Sciatic nerve (tissue), 2 donors: Measurements from ENCODE around the gene TENM3. TPM values are rescaled to one million over a fixed set of nuclear protein-coding genes. Genes with fewer than 3 reads are reported as not detected.

Experiments
- ATAC-seq: fragments of 200-7000 bp; cut with Tn5 transposase; one replicate; pipeline ENCODE4 v1.9.1; 2020; ENCODE audit warnings: mild to moderate bottlenecking, moderate library complexity
- DNase-seq: peaks from one replicate; pipeline ENCODE4 v3.0.0-alpha.2; 2020; ENCODE audit warnings: low spot score
- intact Hi-C: fragments of 100-400 bp; cut with DNase I; formaldehyde crosslinking; loops from one replicate; pipeline ENCODE4 v1.14.2; 2022
- total RNA-seq: library from RNA; stranded (reverse); fragmentation: NEBNext Ultra II Directional; extraction: Animal tissue kit (Norgen Biotek cat#: 25700); gene quantifications from one replicate; pipeline ENCODE4 v1.2.1, GENCODE V29; 2021
- donor health status: DM: no; HTN: no; CAD: no.
- donor health status: DM: no; HTN: no; CAD: no.

TENM3 gene
- total RNA-seq, 1 donor from 2014 or later = 38.2 TPM

DNA sequence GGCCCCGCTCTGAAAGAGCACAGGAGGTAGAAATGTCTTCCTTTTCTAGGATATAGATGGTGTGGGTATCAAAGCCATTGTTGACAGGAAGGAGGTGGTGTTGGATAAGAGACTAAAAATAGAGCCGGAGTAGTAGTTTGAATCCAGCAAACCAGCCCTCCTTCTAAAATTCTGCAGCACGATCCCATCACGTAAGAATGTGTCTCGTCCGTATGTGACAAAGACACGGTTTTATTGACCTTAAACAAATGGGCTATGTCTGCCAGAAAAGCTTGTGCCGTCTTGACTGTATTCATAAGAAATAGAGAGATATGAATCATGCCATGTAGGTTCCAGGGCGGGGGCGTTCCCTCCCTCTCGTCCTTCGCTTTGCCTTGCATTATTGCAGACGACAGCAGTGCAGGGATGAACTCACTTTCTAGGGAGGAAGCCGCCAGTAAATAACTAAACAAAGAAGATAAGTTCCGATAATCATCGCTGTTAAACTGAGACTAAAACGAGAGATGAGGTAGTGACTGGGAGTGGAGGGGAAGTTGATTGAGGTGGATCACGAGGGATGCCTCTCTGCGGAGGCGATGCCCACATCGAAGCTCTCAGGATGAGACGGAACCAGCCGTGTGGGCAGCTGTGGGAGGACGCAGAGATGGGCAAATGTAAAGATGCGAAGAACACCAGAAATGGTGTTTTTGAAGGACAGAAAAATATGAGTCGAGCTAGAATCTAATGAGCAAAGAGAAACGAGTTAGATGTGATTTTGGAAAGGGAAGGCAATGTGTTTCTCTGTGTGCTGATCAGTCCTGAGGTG is 3.4 kb downstream of the TENM3 start:
- ATAC-seq (no peak), DNase-seq (no peak)
- intact Hi-C loops = no loop called here

DNA sequence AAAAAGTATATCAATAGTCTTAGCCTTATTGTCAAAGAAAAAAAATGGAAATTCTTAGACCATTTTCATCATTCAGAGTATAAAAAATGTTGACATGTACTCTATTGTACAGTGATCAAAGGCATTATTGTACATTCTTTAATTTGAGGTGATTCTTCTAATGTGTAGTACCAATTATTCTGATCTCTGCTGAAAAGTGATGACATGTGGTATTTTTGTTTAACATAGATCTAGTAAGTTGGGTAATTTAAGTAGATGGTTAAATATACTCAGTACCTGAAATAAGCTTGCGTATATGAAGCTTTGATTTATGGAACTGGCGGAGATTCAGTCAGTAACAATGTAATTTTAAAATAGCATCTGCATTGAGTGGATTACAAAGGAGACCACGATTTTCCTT is 5.1 kb downstream of the TENM3 start:
- ATAC-seq (no peak), DNase-seq (no peak)
- intact Hi-C loops = no loop called here

DNA sequence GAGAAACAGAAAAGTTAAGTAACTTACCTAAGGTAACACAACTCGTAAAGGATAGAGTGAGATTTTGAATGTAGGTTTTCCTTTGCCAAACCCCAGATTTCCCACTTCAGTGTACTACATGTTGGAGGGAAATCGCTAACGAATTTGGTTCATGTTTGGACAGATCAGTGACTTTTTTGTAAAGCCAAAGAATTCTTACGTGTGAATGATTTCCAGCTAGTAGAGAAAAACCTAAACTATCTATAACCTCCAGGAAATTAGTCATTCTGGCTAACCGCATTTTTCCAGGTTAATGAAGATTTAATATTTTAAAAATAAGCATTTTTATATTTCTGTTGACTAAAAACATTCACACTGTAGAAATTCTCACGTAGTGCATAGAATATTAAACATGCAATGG is 7.2 kb downstream of the TENM3 start:
- DNase-seq (no peak), ATAC-seq (no peak)
- intact Hi-C loops = no loop called here

DNA sequence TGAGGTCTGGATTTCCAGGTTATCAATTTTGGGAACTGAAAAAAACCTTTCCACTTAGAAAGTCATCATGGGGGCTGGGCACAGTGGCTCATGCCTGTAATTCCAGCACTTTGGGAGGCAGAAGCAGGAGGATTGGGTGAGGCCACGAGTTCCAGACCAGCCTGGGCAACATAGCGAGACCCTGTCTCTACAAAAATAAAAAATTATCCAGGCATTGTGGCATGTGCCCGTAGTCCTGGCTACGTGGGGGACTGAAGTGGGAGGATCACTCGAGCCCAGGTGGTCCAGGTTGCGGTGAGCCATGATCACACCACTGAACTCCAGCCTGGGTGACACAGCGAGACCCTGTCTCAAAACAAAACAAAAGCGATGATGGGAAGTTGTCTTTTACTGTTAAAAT is 7.9 kb downstream of the TENM3 start:
- no peak for ATAC-seq
- intact Hi-C loops = no loop called here

DNA sequence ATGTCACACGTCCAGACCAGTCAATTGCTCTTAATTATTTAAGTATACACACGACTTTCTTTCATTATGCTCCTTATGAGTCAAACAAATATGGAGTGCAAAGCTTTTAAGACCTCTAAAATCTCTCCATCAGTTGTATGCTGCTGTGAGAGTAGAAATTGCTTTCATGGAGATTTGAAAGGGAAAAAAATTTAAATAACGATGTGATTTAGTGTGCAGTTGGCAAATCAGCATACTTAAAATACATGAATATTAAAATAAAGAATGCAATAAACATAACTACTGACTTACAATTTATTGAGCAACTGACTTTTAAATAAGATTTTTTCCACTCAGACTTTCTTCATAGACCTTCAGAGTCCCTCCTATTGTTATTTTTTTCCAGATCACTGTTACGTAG is 9.0 kb downstream of the TENM3 start:
- ATAC-seq = no peak
- no peak for DNase-seq
- intact Hi-C loops = no loop called here

More for the DNA sequence above, 7.9 kb downstream of the TENM3 start:
- no peak for DNase-seq

DNA sequence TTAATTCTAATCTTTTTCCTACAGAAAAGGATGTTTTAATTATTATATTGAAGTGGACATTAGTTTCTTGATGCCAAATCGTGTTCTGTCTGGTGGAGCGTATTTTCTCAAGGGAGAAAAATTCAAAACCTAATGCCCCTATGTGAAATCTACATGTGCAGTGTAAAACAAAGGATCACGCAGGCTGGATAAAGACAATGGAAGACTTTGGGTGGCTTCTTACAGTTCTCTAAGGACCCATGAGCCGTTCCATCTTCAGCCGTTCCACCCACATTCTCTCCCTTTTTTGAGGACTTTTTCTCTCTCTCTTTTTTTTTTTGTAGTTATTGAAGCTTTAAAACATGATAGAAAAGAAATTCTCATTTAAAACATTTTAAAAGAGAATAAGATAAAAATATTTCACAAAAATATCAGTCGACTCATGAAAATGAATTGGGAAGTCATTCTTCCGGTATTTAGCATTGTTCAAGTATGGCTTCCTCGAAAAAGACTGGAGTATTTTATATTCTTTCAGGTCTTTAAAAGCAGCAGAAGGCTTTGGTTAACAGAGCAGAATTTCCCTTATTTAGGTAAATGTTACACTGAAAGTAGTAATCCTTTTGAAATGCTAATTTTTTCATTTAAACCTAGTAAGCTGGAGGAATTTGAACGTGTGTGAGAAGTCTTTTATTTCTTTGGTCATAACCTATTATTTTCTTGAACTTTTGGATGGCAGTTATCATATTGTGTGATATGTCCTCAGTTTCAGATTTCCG is 11.0 kb downstream of the TENM3 start:
- ATAC-seq = no peak
- intact Hi-C loops = no loop called here
- DNase-seq = no peak

DNA sequence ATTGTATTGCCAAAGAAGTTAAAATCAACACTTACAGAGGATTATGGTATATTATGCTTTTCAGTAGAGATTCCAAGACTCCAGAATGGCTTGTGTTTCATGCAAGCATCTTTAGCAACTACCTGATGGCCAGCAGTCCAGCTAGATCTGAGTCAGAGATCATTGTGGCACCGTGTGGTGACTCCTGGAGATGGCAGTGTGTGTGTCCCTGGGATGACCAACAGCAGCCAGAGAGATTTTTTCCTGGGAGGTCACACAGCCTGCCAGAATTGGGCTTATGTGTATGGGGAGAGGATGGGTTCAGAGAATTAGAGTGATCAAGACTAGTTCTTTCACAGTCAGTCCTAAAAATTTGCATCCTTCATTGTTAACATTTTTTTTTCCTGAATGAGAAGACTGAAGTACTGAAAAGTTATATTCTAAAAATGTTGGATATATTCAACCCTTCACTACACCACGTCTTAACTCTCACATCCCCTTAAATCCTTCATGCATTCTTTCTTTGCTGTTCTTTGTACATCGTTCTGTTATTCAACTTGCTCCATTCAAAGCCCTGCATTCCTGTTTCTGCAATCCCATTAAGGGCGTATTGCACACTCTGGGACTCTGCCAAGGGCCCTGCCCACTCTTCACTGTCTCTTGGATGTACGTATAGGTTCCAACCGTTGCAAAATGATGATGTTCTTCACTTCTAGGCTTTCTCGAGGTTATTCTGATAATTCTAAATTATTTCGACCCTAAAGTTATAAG is 12.4 kb downstream of the TENM3 start:
- DNase-seq (no peak), ATAC-seq (no peak)
- intact Hi-C loops = no loop called here

DNA sequence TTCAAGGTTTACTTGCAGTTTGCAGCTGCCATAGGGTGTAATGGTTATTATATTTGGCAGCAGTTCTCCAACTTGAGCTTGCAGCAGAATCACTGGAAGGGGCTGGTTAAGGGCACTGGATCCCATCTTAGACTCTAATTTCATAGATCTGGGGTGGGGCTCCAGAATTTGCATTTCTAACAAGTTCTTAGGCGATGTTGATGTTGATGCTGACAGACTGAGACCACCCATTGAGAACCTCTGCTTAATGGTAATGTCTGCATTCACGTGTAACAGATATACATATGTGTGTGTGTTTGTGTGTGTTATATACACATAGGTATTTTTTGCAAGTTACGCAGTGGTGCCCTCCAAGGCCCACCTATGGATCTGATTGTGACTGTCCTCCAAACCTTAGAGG is 13.8 kb downstream of the TENM3 start:
- intact Hi-C loops = no loop called here
- DNase-seq = no peak
- ATAC-seq = no peak

DNA sequence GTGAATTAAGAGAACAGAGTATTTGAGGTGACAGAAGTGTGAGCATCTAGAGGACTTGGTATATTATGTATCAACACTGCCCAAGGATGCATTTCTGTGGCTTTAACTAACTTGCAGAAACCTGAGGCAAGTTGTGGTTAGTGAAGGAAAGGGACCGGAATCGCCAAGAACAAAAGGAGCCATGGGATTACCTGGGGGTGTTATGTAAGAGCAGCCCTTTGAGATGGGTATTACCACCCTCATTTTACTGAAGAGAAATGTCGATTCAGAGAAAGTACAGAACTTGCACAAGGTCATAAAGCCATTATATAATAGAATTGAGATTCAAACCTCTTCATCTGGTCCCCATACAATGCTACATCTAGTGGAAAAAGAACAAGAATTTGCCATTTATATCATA is 14.3 kb downstream of the TENM3 start:
- intact Hi-C loops = no loop called here
- ATAC-seq = no peak
- DNase-seq = no peak

DNA sequence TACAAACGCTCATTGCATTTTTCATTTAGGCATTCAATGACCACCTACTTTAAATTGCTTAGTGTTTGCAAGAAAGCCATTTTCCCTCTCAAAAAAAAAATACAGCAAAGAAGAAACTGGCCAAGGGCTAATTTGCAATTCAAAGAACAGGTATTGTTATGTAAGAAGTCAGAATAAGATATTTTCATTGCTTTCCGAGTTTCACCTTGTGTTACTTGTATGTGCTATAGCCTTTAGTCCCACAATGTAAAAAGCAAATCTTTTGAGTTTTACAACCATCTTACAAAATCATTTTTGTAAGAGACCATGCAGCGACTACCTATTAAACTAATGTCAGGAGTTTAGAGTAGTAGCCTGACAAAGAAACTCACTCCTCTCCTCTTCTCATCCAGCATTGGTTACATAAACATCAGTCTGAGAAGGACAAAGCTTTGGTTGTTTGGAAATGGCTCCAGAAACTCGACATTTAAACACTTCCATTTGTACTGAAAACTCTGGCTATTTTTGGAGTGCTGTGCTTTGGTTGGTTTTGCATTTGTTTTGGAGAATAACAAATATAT is 15.3 kb downstream of the TENM3 start:
- no peak for DNase-seq
- intact Hi-C loops = no loop called here

DNA sequence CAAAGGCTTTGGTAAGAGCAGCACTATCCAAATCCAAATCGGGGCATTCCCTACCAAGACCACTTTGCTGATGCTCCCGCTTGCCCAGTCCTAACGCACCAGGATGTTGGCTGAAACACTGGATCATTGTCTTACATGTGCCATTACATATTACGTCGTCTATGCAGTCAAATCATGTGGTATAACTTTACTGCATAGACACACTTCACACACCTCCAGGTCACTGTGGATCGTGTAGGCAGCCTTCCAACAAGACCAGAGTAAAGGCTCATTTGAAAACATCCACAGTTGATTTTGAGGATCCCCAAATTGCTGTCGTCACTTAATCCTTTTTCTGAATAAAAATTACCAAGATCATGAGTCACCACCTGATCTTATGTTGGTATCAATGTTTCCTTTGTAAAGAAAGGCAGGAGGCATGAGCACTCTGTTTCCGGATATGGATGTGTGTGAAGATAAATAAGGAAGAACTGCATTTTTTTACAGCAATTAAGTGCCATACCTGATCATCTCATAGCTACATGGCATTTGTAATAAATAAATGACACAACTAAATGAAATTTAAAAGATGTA is 18.5 kb downstream of the TENM3 start:
- no peak for DNase-seq
- intact Hi-C loops = no loop called here
- ATAC-seq = no peak

More for the DNA sequence above, 15.3 kb downstream of the TENM3 start:
- no peak for ATAC-seq

DNA sequence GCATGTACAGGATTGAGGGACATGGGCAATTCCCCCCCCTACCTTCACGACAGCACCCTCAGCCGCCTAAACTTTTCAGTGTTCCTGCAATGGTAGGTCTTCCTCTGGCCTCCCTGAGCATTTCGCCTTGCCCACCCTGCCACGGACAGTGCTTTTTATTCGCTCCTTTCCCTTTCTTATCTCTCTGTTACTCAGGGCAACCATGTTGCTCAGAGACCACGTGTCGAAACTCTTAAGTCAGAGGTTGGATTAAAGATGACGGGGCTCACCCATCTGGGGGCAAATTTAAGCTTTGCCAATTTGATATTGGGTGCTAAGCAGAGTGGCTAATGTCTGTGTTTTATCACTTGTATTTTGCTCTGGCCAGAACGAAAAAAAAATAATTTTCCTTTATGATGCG is 20.4 kb downstream of the TENM3 start:
- intact Hi-C loops = no loop called here
- DNase-seq (no peak), ATAC-seq (no peak)

DNA sequence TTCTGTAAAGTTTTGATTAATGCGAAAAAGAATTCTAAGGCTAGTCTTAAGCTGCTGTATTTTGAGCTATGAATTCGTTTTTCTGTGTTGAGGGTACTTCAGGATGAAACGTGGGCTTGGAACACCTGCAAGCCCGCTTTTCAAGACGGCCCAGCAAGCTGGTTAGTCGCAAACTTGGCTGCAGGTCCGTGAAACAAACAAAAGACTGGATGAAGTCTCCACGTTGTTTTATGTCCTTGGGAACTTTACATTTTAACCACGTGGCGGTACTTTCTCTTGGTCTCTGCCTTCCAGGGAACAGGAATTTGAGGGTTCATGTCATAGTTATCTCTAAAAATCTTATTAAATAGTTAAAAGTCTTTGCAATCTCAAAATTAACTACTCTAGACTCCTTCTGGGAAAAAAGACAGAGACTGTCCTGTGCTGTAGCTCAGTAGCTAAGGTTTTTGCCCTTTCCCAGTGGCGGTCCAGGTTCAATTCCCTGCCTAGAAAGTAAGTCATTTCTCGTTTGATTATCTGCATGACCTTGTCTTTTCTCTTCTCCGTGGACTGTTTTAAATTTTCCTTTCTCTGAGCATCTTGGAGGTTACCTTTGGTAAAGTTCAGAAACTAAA is 21.0 kb downstream of the TENM3 start:
- intact Hi-C loops = no loop called here
- DNase-seq (no peak), ATAC-seq (no peak)

DNA sequence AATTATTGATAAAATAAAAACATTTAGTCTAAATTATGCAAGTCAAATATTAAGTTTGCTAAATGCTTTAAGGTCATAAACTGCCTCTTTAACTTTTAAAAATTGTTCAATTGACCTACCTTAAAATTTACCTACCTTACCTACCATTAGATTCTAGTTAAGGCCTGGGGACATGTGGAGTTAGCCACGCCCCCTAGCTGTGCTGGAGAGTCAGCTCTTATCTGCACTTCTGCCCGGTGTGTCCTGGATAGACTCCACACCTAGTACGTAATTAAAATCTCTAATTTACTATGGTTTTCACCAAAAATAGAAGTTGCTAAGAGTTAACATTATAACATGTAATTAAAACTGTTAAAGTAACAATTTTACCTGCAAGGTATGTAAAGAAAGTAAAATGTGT is 22.7 kb downstream of the TENM3 start:
- ATAC-seq (no peak), DNase-seq (no peak)
- intact Hi-C loops = no loop called here

DNA sequence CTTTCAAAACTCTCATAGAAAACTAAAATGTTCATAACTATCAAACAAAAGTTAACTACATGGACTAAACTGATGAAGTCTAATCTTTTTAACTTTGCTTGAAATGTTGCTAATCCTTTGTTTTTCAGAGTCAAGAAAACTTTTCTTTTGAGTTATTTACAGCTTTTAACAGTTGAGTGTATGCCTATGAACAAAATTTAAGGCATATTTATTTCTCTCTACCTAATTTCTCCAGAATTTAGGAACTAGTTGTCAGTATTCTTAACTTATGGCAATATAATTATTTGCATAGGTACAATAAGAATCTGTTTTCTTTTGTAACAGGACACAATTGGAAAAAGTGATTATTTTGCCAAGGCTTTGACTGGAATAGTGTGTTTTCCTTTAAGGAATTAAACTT is 23.8 kb downstream of the TENM3 start:
- ATAC-seq = no peak
- no peak for DNase-seq
- intact Hi-C loops = no loop called here

DNA sequence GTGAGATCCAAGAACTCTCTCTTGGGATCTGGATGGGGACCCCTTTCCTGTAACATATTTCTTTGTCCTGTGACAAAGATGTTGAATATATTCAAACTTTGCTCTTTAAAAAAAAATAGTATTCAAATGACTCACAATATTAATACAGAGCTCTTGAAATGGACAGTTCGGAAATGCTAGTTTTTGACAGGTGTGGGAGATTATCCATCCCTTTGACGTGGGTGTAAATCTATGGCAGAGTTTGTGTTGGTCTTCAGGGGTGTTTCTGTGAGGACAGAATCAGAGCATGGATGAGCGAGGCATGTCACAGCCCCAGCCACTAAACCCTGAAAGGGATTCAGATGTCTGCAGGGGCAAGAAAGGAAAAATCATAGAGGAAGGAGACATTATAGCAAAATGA is 25.8 kb downstream of the TENM3 start:
- intact Hi-C loops = no loop called here
- DNase-seq (no peak), ATAC-seq (no peak)

DNA sequence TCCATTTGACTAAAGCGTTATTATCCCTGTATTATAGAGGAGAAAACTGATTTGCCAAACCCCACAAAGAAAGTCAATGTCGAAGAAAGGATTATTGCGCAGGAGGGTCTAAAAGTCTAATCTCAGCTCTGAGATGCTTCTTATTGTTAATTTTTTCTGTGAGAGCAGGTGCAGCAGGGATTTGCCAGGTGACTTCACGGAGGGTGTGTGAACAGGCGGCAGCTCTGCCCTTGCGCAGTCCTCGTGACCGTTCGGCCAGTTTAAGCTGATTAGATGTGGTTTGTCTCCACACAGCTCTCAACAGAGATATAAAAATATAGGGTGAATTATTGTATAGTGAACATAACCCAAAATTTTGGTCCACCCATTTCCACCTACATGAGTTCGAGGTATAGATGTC is 28.5 kb downstream of the TENM3 start:
- no peak for ATAC-seq
- intact Hi-C loops = no loop called here
- no peak for DNase-seq

DNA sequence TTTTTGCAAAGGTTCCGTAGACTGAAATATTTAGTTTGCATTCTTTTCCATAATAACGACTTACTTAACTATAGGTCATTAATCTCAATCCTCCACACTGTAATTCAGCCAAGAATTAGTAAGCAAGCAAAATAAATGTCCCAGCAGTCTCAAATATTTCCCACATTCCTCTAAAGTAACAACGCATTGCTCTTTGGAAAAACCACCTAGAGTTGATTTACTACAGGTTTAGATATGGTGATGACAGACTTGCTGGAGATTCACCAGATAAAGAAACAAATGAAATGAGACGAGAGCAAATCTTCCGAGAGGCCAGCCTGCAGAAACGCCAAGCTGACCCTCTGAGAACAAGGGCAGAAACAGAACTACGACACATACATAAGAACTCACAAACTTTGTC is 28.9 kb downstream of the TENM3 start:
- intact Hi-C loops = no loop called here
- DNase-seq (no peak), ATAC-seq (no peak)
